Stimulated activated naive CD8-positive, alpha-beta T cell treated with anti-CD3 and anti-CD28 coated beads, Interleukin-15, amount 100 ng/mL, for 72 hours (primary cell): Measurements from ENCODE around the gene N4BP2.

ENCODE experiments used
- ATAC-seq: fragments of 150-1000 bp; cut with Tn5 transposase; 2 replicates; pipeline ENCODE4 v1.10.0; 2021; ENCODE audit warnings: mild to moderate bottlenecking, moderate library complexity
- DNase-seq, 2 donors: peaks; one replicate each; pipeline ENCODE4 v3.0.0; 2021 to 2022
- H3K27ac Mint-ChIP-seq, 2 donors: one replicate each; pipeline ENCODE4 v1.8.0; 2022; ENCODE audit warnings: mild to moderate bottlenecking in 2 of 2, mixed read lengths in 2 of 2, moderate library complexity in 2 of 2
- H3K27me3 Mint-ChIP-seq: one replicate; pipeline ENCODE4 v1.8.0; 2022; ENCODE audit warnings: mixed read lengths
- H3K4me1 Mint-ChIP-seq: one replicate; pipeline ENCODE4 v1.8.0; 2022; ENCODE audit warnings: mild to moderate bottlenecking, mixed read lengths
- H3K4me3 Mint-ChIP-seq, 2 donors: one replicate each; pipeline ENCODE4 v1.8.0; 2022; ENCODE audit warnings: mild to moderate bottlenecking in 2 of 2, mixed read lengths in 2 of 2, moderate library complexity in 1 of 2
- H3K9me3 Mint-ChIP-seq, 2 donors: one replicate each; pipeline ENCODE4 v1.8.0; 2022; ENCODE audit warnings: mixed read lengths in 2 of 2

N4BP2 gene

DNA sequence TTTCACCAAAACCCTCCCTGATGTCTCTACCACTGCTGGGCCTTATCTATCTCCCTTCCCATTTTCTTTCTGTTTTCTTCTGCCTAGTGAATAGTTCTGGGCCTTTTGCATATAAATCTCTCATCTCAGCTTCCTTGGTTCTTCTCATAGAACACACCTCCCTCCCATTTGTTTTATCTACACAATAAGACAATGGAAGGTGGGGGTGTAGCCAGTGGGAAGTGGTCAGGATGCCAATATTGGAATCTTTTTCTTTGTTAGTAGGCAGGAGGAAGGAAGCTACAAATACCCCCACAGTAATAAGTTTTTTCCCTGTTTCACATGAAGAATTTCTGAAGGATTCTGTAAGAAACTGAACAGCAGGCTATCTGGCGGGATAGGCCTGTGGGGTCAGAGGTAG, 109.3 kb downstream of the N4BP2 start:
- Mint-ChIP-seq H3K27me3 (no peaks in the 10 kb centered on the region), H3K9me3 (peaks cover 22 to 23% of the 10 kb centered on the region in 2 donors), H3K4me1 (peaks cover 21% of the 10 kb centered on the region), H3K27ac (no peak overlapping the region), H3K4me3 (no peak overlapping the region)
- DNase-seq (no peak), ATAC-seq (no peak)

GRCh38 chr4:40168070-40168469, 111.4 kb downstream of the N4BP2 start:
- Mint-ChIP-seq H3K4me1 (peaks cover 33% of the 10 kb centered on the region), H3K27me3 (no peaks in the 10 kb centered on the region), H3K27ac (no peak overlapping the region), H3K4me3 (no peak overlapping the region), H3K9me3 (peaks cover 14 to 20% of the 10 kb centered on the region in 2 donors)
- DNase-seq: no peak
- no peak for ATAC-seq

GRCh38 chr4:40170588-40170987, 113.9 kb downstream of the N4BP2 start:
- no peak overlapping the region for H3K4me3 Mint-ChIP-seq
- peaks cover 37% of the 10 kb centered on the region for H3K4me1 Mint-ChIP-seq
- no peak overlapping the region for H3K27ac Mint-ChIP-seq
- DNase-seq (no peak), ATAC-seq (no peak)
- H3K9me3 Mint-ChIP-seq: peaks cover 14 to 20% of the 10 kb centered on the region in 2 donors
- H3K27me3 Mint-ChIP-seq: no peaks in the 10 kb centered on the region

DNA sequence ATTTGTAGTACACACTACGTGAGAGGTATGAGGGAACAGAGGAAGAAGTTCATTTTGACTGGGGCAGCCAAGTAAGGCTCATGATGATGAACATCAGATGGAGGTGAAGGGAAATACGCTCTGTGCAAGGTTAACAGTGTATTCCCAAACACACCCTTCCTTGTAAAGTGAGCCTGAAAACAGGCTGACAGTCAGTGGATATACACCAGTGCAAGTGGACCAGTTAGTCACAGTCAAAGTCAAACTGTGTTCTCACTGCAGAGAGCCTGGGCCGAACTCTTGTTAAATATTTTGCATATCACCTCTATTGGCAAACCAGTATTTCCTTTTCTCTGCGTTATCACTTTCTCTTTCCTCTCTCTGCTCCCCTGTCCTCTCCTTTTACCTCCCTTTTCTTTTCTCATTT, 116.8 kb downstream of the N4BP2 start:
- ATAC-seq (peak; percentile 68), DNase-seq (no peak)
- H3K27ac Mint-ChIP-seq: peak overlapping the region; percentile 85 to 89
- peaks cover under 1 to 4% of the 10 kb centered on the region in 2 donors for H3K9me3 Mint-ChIP-seq
- peaks cover 35% of the 10 kb centered on the region for H3K4me1 Mint-ChIP-seq
- no peaks in the 10 kb centered on the region for H3K27me3 Mint-ChIP-seq
- peak overlapping the region; percentile 60 to 62 for H3K4me3 Mint-ChIP-seq

DNA sequence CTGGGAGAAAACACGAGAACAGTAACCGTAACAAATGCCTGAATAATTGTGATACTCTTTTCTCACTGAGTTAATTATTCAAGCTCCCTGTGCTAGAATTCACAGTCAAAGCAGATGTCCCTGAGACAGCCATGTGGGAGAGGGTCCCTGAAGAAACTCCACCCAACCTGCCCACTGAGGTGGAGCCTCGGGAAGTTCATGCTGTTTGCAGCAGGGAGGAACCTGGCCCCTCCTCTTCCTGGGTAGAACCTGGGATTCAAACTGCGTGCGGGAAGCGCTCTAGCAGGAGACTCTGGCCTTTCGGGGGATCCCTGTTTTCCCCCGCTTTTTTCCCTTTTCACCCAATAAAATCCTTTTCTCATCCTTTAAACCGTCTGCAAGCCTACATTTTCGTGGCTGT, 120.0 kb downstream of the N4BP2 start:
- H3K9me3 Mint-ChIP-seq: peaks cover 0 to 4% of the 10 kb centered on the region in 2 donors
- H3K27ac Mint-ChIP-seq: no peak overlapping the region
- no peak for DNase-seq
- peaks cover 49% of the 10 kb centered on the region for H3K4me1 Mint-ChIP-seq
- no peaks in the 10 kb centered on the region for H3K27me3 Mint-ChIP-seq
- no peak for ATAC-seq
- H3K4me3 Mint-ChIP-seq: no peak overlapping the region

GRCh38 chr4:40177591-40177990, 120.9 kb downstream of the N4BP2 start:
- Mint-ChIP-seq H3K27me3 (no peaks in the 10 kb centered on the region), H3K4me1 (peaks cover 50% of the 10 kb centered on the region), H3K9me3 (peaks cover 0 to 4% of the 10 kb centered on the region in 2 donors), H3K4me3 (no peak overlapping the region), H3K27ac (no peak overlapping the region)
- ATAC-seq: no peak
- DNase-seq: no peak

DNA sequence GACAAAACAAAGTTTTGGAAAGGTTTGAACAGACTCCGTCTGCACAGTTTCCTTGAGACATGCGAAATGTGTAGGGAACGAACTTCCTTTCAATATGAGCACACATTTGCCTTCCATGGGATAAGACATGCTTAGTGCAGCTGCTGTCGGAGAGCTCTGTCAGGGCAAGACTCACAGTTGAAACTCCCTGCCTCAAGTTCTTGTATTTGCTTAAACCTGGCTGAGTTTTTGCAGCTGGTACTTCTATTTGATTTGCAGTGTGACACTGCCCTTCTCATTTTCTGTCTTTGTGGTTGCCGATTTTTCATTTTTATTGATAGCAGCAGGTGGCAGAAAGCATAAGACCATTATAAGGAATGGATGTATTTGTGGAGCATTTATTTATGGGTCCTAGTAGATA, 122.0 kb downstream of the N4BP2 start:
- Mint-ChIP-seq H3K9me3 (peaks cover 0 to 4% of the 10 kb centered on the region in 2 donors), H3K27ac (no peak overlapping the region), H3K4me3 (no peak overlapping the region)

DNA sequence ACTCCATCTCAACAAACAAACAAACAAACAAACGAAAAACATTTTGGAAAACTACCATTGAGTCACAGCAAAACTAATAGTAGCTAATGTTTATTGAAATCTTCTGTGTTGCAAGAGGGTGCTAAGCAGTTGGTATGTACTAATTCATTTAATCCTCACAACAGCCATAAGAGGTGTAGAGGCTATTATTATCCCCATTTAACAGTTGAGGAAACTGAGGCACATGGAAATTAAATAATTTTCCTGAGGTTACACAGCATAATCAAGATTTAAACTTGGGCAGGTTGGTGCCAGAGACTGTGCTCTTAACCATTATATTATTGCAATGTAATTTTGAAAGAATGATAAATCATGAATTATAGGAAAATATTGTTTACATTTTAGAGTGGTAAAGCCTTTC, 122.7 kb downstream of the N4BP2 start:
- Mint-ChIP-seq H3K9me3 (peaks cover 0 to 4% of the 10 kb centered on the region in 2 donors), H3K4me3 (no peak overlapping the region), H3K27ac (no peak overlapping the region), H3K27me3 (no peaks in the 10 kb centered on the region), H3K4me1 (peaks cover 45% of the 10 kb centered on the region)
- DNase-seq (no peak), ATAC-seq (no peak)

More for the DNA sequence above, 122.0 kb downstream of the N4BP2 start:
- no peak for DNase-seq
- Mint-ChIP-seq H3K27me3 (no peaks in the 10 kb centered on the region), H3K4me1 (peaks cover 43% of the 10 kb centered on the region)
- ATAC-seq: no peak

DNA sequence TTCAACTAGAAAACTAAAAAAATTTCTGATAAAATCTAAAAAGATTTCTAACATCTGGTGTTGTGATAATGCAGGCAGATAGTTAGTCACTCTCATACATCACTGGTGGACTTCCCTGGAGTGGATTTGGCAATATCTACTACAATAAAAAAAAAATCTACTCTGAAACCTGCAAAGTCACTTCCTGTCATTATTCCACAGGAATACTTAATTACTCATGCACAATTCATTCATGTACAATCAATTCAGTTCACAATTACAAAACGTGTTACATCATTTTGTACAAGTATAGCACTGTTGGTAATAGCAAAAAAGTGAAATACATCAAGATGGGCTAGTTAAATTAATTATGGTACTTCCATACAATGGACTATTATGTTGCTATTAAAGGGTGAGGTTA, 123.7 kb downstream of the N4BP2 start:
- peak; percentile 46 for ATAC-seq
- no peak for DNase-seq
- Mint-ChIP-seq H3K4me1 (peaks cover 51% of the 10 kb centered on the region), H3K27ac (no peak overlapping the region), H3K9me3 (peaks cover 0 to 4% of the 10 kb centered on the region in 2 donors), H3K4me3 (no peak overlapping the region), H3K27me3 (no peaks in the 10 kb centered on the region)

DNA sequence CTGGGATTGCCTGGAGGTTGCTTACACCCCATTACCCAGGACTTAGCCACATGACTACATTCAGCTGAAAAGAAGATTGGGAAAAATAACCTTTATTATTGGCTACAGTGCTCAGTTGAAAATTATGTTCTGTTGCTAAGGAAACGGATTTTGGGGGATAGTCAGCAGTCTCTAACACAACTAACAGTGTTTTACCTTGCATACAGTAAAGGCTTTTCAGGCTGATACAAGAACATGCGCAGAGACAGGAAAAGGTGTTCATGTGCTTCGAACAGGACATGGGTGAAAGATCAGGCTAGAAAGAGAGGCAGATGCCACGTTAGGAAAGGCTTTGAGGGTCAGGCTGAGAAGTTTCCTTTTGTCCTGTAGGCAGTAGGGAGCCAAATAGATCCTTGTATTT, 125.4 kb downstream of the N4BP2 start:
- Mint-ChIP-seq H3K4me1 (peaks cover 60% of the 10 kb centered on the region), H3K27ac (no peak overlapping the region), H3K9me3 (peaks cover 0 to 4% of the 10 kb centered on the region in 2 donors), H3K27me3 (no peaks in the 10 kb centered on the region), H3K4me3 (no peak overlapping the region)
- no peak for DNase-seq
- ATAC-seq: no peak

GRCh38 chr4:40182954-40183353, 126.3 kb downstream of the N4BP2 start:
- Mint-ChIP-seq H3K9me3 (peaks cover 0 to 4% of the 10 kb centered on the region in 2 donors), H3K4me3 (no peak overlapping the region), H3K27me3 (no peaks in the 10 kb centered on the region), H3K27ac (no peak overlapping the region), H3K4me1 (peaks cover 60% of the 10 kb centered on the region)
- DNase-seq (no peak), ATAC-seq (no peak)

DNA sequence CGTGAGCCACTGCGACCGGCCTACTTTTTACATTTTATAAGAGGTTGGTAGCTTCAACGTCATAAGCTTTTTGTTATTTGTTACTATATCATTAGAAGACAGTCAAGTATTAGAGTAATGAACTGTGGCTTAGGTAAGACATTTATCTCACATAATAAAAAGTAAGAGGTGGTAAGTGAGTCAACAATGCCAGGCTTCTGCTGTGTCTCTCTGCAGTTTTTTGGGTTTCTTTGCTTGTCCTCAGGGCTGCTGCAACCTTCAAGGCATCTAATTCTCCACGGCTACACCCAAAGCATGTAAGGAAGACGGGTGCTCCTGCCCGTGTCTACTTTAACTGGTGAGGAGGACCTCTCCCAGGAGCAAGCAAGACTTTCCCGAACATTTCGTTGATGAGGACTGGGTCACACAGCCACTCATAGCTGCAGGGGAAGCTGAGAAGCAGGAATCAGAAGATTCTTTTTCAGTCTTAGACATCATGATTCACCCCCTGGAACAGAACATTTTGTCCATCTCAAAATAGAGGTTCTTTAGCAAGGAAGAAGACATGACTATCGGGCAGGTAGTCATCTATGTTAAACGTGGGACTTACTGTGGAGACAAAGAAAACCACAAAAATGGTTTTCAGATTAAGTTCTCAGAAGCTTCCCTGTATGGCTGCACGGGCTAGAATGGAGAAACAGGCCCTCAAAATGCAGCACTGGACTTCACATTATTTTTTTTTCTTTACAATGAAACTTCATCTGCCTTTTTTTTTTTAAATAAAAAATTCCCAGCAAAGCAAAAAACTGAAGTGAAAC, 127.2 kb downstream of the N4BP2 start:
- DNase-seq: no peak
- Mint-ChIP-seq H3K27me3 (no peaks in the 10 kb centered on the region), H3K4me1 (peaks cover 56% of the 10 kb centered on the region), H3K27ac (peak overlapping the region; percentile 15 to 34), H3K4me3 (peak overlapping the region; percentile 55 to 61), H3K9me3 (peaks cover 0 to 4% of the 10 kb centered on the region in 2 donors)
- peak; percentile 83 for ATAC-seq

- DNase-seq (no peak), ATAC-seq (no peak)
- Mint-ChIP-seq H3K4me1 (peaks cover 70% of the 10 kb centered on the region), H3K9me3 (peaks cover 0 to 3% of the 10 kb centered on the region in 2 donors), H3K4me3 (no peak overlapping the region), H3K27me3 (no peaks in the 10 kb centered on the region), H3K27ac (peak overlapping the region in 1 of 2 donors; percentile 27)
Measured at GRCh38 chr4:40185830-40186664, 129.4 kb downstream of the N4BP2 start.

DNA sequence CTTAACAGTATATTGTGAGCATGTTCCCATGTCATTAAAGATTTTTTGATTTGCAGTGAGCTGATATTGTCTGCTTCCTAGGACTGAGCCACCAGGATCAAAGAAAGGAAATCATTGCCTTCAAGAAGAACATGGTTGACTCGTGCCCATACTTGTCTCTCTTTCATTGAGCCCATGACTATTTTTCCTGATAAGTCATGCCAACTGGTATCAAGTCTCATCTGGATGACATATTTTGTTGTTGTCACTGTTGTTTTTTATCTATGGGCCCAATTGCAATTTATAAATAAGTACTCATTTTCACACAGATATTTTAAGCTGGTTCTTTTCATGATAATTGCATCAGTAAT, 130.0 kb downstream of the N4BP2 start:
- Mint-ChIP-seq H3K27ac (no peak overlapping the region), H3K27me3 (no peaks in the 10 kb centered on the region), H3K4me1 (peaks cover 70% of the 10 kb centered on the region), H3K4me3 (no peak overlapping the region), H3K9me3 (no peaks in the 10 kb centered on the region)
- DNase-seq (no peak), ATAC-seq (no peak)

DNA sequence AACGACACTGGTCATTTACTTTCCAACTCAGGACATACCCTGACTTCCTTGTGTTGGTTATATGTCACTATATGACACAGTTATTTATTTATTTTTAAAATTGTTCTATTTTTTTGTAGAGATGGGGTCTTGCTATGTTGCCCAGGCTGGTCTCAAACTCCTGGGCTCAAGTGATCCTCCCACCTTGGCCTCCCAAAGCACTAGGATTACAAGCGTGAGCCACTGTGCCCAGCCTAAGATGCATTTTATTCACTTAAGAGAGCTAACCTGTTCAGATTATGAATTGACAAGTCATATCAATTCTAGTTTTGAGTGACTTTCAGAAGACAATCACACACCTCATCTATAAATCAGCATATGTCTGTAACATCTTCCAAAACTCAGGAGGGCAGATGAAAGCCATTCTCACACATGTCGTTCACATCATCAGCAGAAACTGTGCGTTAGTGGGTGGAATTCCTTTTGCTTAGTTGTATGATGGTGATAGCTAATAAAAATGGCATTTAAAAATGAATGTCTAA, 130.8 kb downstream of the N4BP2 start:
- ATAC-seq: peak; percentile 30
- H3K4me1 Mint-ChIP-seq: peaks cover 68% of the 10 kb centered on the region
- DNase-seq: no peak
- no peak overlapping the region for H3K4me3 Mint-ChIP-seq
- no peak overlapping the region for H3K27ac Mint-ChIP-seq
- H3K27me3 Mint-ChIP-seq: no peaks in the 10 kb centered on the region
- H3K9me3 Mint-ChIP-seq: no peaks in the 10 kb centered on the region

DNA sequence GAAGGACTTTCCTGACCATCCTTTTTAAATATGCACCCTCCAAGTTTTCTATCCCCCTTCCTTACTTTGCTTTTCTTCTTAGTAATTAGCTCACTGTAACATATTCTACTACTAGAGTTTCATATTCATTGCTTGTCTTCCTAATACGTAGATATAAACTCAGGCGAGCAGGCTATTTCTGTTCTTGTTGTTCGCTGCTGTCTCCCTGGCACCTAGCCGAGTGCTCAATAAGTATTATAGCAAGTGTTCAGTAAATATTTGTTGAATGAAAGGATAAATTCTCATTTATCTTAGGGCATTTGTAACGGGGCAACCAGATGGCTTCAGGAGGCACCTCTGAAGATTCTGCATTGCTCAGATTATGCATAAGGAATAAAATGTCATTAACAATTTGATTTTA, 133.4 kb downstream of the N4BP2 start:
- Mint-ChIP-seq H3K27ac (peak overlapping the region in 1 of 2 donors; percentile 66), H3K9me3 (no peaks in the 10 kb centered on the region), H3K27me3 (no peaks in the 10 kb centered on the region), H3K4me1 (peaks cover 69% of the 10 kb centered on the region), H3K4me3 (peak overlapping the region; percentile 79 to 97)
- DNase-seq (no peak), ATAC-seq (no peak)
